ENCODE data around the gene ARMC9. TPM values are rescaled to one million over a fixed set of nuclear protein-coding genes. Genes with fewer than 3 reads are reported as not detected.

Gene ARMC9
- total and polyA plus RNA-seq, 3 donors from 2014 or later: 35.0 to 49.7 (median 47.5) TPM

- H3K36me3 ChIP-seq (ENCODE audit: low read depth, missing control alignments): no peaks in the 10 kb centered on the region
- no peak for DNase-seq
- peaks cover 4% of the 10 kb centered on the region for H3K4me1 ChIP-seq
- no peak overlapping the region for H3K27ac ChIP-seq
- H3K27me3 ChIP-seq: no peaks in the 10 kb centered on the region
- no peaks in the 10 kb centered on the region for H3K9me3 ChIP-seq
- TF ChIP-seq POLR2A (IDR thresholded peaks at IDR 0.05): no peak
- TF ChIP-seq CTCF (IDR thresholded peaks at IDR 0.05): no peak
- intact Hi-C loops (cut with DNase I; ENCODE audit: low total_unique reads): no loop called here
- WGBS, 2 donors: 89 to 96% methylated on average over 2 of the region's 2 CpGs
- H3K4me3 ChIP-seq: no peak overlapping the region
Observed at GRCh38 chr2:231317579-231317978, 119.1 kb downstream of the ARMC9 start.

- 63 to 73% methylated on average over 4 of the region's 4 CpGs for WGBS, 2 donors
- DNase-seq: no peak
Observed at GRCh38 chr2:231318436-231318835, 120.0 kb downstream of the ARMC9 start.

GRCh38 chr2:231318954-231319353 is 120.5 kb downstream of the ARMC9 start:
- H3K4me1 ChIP-seq: peaks cover 4% of the 10 kb centered on the region
- no peak for TF ChIP-seq CTCF (IDR thresholded peaks at IDR 0.05)
- no peak for TF ChIP-seq POLR2A (IDR thresholded peaks at IDR 0.05)
- H3K9me3 ChIP-seq: no peaks in the 10 kb centered on the region
- no peak overlapping the region for H3K27ac ChIP-seq
- no peak overlapping the region for H3K4me3 ChIP-seq
- no peak for DNase-seq
- intact Hi-C loops (cut with DNase I; ENCODE audit: low total_unique reads): no loop called here
- H3K27me3 ChIP-seq: no peaks in the 10 kb centered on the region
- 79 to 89% methylated on average over 2 of the region's 2 CpGs for WGBS, 2 donors
- no peaks in the 10 kb centered on the region for H3K36me3 ChIP-seq (ENCODE audit: low read depth, missing control alignments)

More at GRCh38 chr2:231318436-231318835, 120.0 kb downstream of the ARMC9 start:
- Histone ChIP-seq H3K4me3 (no peak overlapping the region), H3K27ac (no peak overlapping the region), H3K4me1 (peaks cover 4% of the 10 kb centered on the region), H3K36me3 (ENCODE audit: low read depth, missing control alignments) (no peaks in the 10 kb centered on the region), H3K9me3 (no peaks in the 10 kb centered on the region), H3K27me3 (no peaks in the 10 kb centered on the region)
- intact Hi-C loops (cut with DNase I; ENCODE audit: low total_unique reads): no loop called here
- TF ChIP-seq CTCF (IDR thresholded peaks at IDR 0.05) (no peak), POLR2A (IDR thresholded peaks at IDR 0.05) (no peak)

GRCh38 chr2:231319867-231320266 is 121.4 kb downstream of the ARMC9 start:
- Histone ChIP-seq H3K27ac (no peak overlapping the region), H3K27me3 (no peaks in the 10 kb centered on the region), H3K36me3 (ENCODE audit: low read depth, missing control alignments) (no peaks in the 10 kb centered on the region), H3K4me1 (peaks cover 4% of the 10 kb centered on the region), H3K9me3 (no peaks in the 10 kb centered on the region), H3K4me3 (no peak overlapping the region)
- no peak for DNase-seq
- intact Hi-C loops (cut with DNase I; ENCODE audit: low total_unique reads): no loop called here
- TF ChIP-seq CTCF (IDR thresholded peaks at IDR 0.05) (no peak), POLR2A (IDR thresholded peaks at IDR 0.05) (no peak)
- 50 to 71% methylated on average over 1 of the region's 1 CpG for WGBS, 2 donors

GRCh38 chr2:231321021-231321420 is 122.6 kb downstream of the ARMC9 start:
- intact Hi-C loops (cut with DNase I; ENCODE audit: low total_unique reads): no loop called here
- WGBS, 2 donors: 61 to 73% methylated on average over 7 of the region's 7 CpGs
- no peaks in the 10 kb centered on the region for H3K36me3 ChIP-seq (ENCODE audit: low read depth, missing control alignments)
- H3K4me3 ChIP-seq: no peak overlapping the region
- peak overlapping the region in 1 of 2 donors; percentile 41 for H3K27ac ChIP-seq
- H3K9me3 ChIP-seq: no peaks in the 10 kb centered on the region
- DNase-seq: peak; percentile 57
- peaks cover 4% of the 10 kb centered on the region for H3K4me1 ChIP-seq
- H3K27me3 ChIP-seq: no peaks in the 10 kb centered on the region
- no peak for TF ChIP-seq CTCF (IDR thresholded peaks at IDR 0.05)
- no peak for TF ChIP-seq POLR2A (IDR thresholded peaks at IDR 0.05)

Data from testis (tissue), 3 donors.